Smooth muscle cell (in vitro differentiated cells): ENCODE measurements around the gene ARG2. TPM values are rescaled to one million over a fixed set of nuclear protein-coding genes. Genes with fewer than 3 reads are reported as not detected.
A peak's percentile ranks its signal among the peaks of the same experiment; 100 is the strongest.
"Not testable (repeated sequence)": the region's sequence is repeated elsewhere in the genome, so short reads cannot be mapped to it uniquely, and the experiment has no call there.

Experiments used
- DNase-seq: peaks from one replicate; lab custom pipeline; 2025; ENCODE audit not compliant: unreplicated experiment; lab: John Stamatoyannopoulos, UW
- H2AFZ ChIP-seq: fragments of 200-600 bp; sonication (generic); 2 replicates; pipeline ENCODE4 v1.6.0; 2016; ENCODE audit warnings: antibody characterized with exemption, low read depth, mild to moderate bottlenecking
- H3F3A ChIP-seq: fragments of 200-600 bp; sonication (generic); 2 replicates; pipeline ENCODE4 v1.6.0; 2017; ENCODE audit warnings: antibody characterized with exemption, low read depth
- H3K27ac ChIP-seq: fragments of 200-600 bp; sonication (generic); 2 replicates; pipeline ENCODE4 v1.5.1; 2016; ENCODE audit warnings: low read depth, mild to moderate bottlenecking
- H3K27me3 ChIP-seq: fragments of 200-600 bp; sonication (generic); 2 replicates; pipeline ENCODE4 v1.6.1; 2016; ENCODE audit warnings: low read depth, mild to moderate bottlenecking
- H3K36me3 ChIP-seq: fragments of 200-600 bp; sonication (generic); 2 replicates; pipeline ENCODE4 v1.5.1; 2016; ENCODE audit warnings: low read depth
- H3K4me1 ChIP-seq: fragments of 200-600 bp; sonication (generic); 2 replicates; pipeline ENCODE4 v1.5.1; 2016; ENCODE audit warnings: low read depth
- H3K4me2 ChIP-seq: fragments of 200-600 bp; sonication (generic); 2 replicates; pipeline ENCODE4 v1.6.0; 2016; ENCODE audit warnings: mild to moderate bottlenecking
- H3K4me3 ChIP-seq: fragments of 200-600 bp; sonication (generic); 2 replicates; pipeline ENCODE4 v1.5.1; 2016; ENCODE audit warnings: mild to moderate bottlenecking
- H3K79me2 ChIP-seq: fragments of 200-600 bp; sonication (generic); 2 replicates; pipeline ENCODE4 v1.6.0; 2016; ENCODE audit warnings: low read depth, mild to moderate bottlenecking
- H3K9ac ChIP-seq: fragments of 200-600 bp; sonication (generic); 2 replicates; pipeline ENCODE4 v1.6.0; 2016; ENCODE audit warnings: low read depth
- H3K9me3 ChIP-seq: fragments of 200-600 bp; sonication (generic); replicated peaks from 2 replicates; pipeline ENCODE4 v1.5.1; 2016; ENCODE audit warnings: low read depth
- H4K20me1 ChIP-seq: fragments of 200-600 bp; sonication (generic); 2 replicates; pipeline ENCODE4 v1.6.0; 2016; ENCODE audit warnings: low read depth
- WGBS: methylation state at CpG from one replicate; pipeline ENCODE4 v1.1.7; 2016; ENCODE audit warnings: low lambda C conversion rate; 5-methylcytosine and 5-hydroxymethylcytosine counted together
- polyA plus RNA-seq: library from polyadenylated mRNA; unstranded; fragments of >200 nt; fragmentation: Nextera tagmentation; extraction: Ambion mirVana; gene quantifications from 2 replicates; pipeline ENCODE4 v1.2.1, GENCODE V29; 2016
- total RNA-seq: library from RNA; depleted of rRNA; stranded (reverse); fragments of >200 nt; gene quantifications from 2 replicates; pipeline ENCODE4 v1.2.3, GENCODE V29; 2014
- TF ChIP-seq, protein P1 (sequence below): fragments of 200-600 bp; sonication (generic); IDR thresholded peaks from 2 replicates; pipeline ENCODE4 v1.5.1; 2017; ENCODE audit warnings: borderline replicate concordance, mild to moderate bottlenecking, antibody characterized with exemption; ENCODE audit not compliant: insufficient read depth, poor library complexity, severe bottlenecking

ARG2 gene
- total and polyA plus RNA-seq, 2 experiments from 2014 or later = 11.3 to 18.5 TPM

DNA sequence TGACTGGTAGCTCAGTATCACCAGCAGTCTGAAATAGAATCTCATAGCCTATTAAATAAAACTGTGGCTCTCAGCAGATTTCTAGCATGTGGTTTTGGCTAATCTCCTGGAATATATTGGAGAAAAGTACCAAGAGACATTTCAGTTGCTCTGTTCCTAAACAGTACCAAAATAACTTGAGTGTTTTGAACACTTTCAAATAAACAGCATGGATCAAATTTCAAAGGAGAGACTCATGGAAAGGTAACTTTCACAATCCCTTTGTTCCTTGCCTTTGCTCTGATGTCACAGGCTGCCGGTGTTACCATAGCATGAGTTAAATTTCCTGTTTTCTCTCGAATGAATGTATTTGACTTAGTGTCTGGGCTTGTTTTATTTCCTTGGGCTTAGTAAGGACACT, 3.4 kb downstream of the ARG2 start:
- H4K20me1 ChIP-seq = no peaks in the 10 kb centered on the region
- H3F3A ChIP-seq = peaks cover 6% of the 10 kb centered on the region
- H3K36me3 ChIP-seq = no peaks in the 10 kb centered on the region
- H3K27me3 ChIP-seq = no peaks in the 10 kb centered on the region
- peak overlapping the region; percentile 76 for H3K9ac ChIP-seq
- no peaks in the 10 kb centered on the region for H3K79me2 ChIP-seq
- TF ChIP-seq, protein P1, sequence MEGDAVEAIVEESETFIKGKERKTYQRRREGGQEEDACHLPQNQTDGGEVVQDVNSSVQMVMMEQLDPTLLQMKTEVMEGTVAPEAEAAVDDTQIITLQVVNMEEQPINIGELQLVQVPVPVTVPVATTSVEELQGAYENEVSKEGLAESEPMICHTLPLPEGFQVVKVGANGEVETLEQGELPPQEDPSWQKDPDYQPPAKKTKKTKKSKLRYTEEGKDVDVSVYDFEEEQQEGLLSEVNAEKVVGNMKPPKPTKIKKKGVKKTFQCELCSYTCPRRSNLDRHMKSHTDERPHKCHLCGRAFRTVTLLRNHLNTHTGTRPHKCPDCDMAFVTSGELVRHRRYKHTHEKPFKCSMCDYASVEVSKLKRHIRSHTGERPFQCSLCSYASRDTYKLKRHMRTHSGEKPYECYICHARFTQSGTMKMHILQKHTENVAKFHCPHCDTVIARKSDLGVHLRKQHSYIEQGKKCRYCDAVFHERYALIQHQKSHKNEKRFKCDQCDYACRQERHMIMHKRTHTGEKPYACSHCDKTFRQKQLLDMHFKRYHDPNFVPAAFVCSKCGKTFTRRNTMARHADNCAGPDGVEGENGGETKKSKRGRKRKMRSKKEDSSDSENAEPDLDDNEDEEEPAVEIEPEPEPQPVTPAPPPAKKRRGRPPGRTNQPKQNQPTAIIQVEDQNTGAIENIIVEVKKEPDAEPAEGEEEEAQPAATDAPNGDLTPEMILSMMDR = no peak
- no peaks in the 10 kb centered on the region for H3K9me3 ChIP-seq
- WGBS = 4% methylated on average over 2 of the region's 2 CpGs
- peak overlapping the region; percentile 93 for H3K27ac ChIP-seq
- H3K4me2 ChIP-seq = peak overlapping the region; percentile 75
- no peak for DNase-seq
- peak overlapping the region; percentile 29 for H2AFZ ChIP-seq
- H3K4me1 ChIP-seq = peaks cover 9% of the 10 kb centered on the region
- peak overlapping the region; percentile 8 for H3K4me3 ChIP-seq

DNA sequence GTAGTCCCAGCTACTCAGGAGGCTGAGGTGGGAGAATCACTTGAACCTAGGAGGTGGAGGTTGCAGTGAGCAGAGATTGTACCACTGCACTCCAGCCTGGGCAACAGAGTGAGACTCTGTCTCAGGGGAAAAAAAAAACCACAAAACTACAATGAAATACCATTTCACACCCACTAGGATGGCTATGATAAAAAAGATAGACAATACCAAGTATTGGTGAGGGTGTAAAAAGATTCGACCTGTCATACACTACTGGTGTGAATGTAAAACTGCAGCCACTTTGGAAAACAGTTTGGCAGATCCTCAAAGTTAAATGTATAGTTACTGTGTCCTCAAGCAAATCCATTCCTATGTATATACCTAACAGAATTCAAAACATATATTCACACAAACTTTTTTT, 6.4 kb downstream of the ARG2 start:
- not testable (repeated sequence) for H2AFZ ChIP-seq, H3K36me3 ChIP-seq, H3K4me2 ChIP-seq, H3K27me3 ChIP-seq, DNase-seq, H3K9me3 ChIP-seq, H3K79me2 ChIP-seq, H3K9ac ChIP-seq, H3K4me3 ChIP-seq, H3K27ac ChIP-seq, H4K20me1 ChIP-seq, H3K4me1 ChIP-seq, H3F3A ChIP-seq
- WGBS = 100% methylated on average over 1 of the region's 1 CpG

DNA sequence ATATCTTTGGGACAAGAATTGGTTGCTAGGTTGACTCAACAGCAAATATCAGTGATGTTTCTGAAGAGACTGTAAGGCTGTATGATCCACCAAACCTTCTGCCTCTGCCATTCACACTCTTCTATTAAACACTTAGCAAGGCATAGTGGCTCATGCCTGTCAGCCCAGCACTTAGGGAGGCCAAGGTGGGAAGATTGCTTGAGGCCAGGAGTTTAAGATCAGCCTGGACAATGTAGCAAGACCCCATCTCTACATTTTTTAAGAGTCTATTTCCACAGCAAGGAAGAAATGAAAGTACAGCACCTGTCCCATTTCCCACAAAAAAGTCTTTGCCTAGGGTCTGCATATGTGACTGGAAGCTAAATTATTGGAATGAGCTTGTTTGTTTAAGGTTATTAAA, 7.8 kb downstream of the ARG2 start:
- Histone ChIP-seq H3K4me2 (no peak overlapping the region), H3K4me1 (no peaks in the 10 kb centered on the region), H3K79me2 (no peaks in the 10 kb centered on the region), H3K9me3 (no peaks in the 10 kb centered on the region), H2AFZ (no peak overlapping the region), H4K20me1 (no peaks in the 10 kb centered on the region), H3K27me3 (no peaks in the 10 kb centered on the region), H3K36me3 (no peaks in the 10 kb centered on the region), H3K4me3 (no peak overlapping the region), H3F3A (peaks cover 1% of the 10 kb centered on the region), H3K9ac (no peak overlapping the region), H3K27ac (no peak overlapping the region)
- no peak for DNase-seq
- TF ChIP-seq, protein P1 = no peak

DNA sequence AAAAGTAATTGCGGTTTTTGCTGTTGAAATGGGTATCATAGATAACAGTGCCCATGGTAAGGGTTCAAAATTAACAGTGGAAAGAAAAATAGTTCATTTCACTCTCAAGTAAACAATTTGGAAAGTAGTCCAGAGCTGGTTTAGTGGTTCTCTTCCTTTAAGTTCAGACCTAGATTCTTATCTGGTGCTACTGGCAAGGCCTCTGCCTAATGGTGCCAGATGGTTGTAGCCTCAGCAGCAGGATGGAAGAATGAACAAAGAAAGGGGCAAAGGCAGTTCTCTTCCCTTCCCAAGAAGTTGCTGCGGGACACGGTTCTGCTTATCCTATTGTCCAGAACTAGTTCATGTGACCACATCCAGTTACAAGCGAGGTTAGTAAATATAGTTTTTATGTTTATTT, 10.5 kb downstream of the ARG2 start:
- no peaks in the 10 kb centered on the region for H4K20me1 ChIP-seq
- no peak overlapping the region for H3K4me3 ChIP-seq
- no peak for DNase-seq
- no peaks in the 10 kb centered on the region for H3K79me2 ChIP-seq
- H3K9ac ChIP-seq = no peak overlapping the region
- WGBS = 96% methylated on average over 4 of the region's 4 CpGs
- H3F3A ChIP-seq = no peaks in the 10 kb centered on the region
- no peaks in the 10 kb centered on the region for H3K4me1 ChIP-seq
- H2AFZ ChIP-seq = no peak overlapping the region
- TF ChIP-seq, protein P1 = no peak
- no peaks in the 10 kb centered on the region for H3K9me3 ChIP-seq
- H3K27me3 ChIP-seq = no peaks in the 10 kb centered on the region
- no peak overlapping the region for H3K27ac ChIP-seq
- no peak overlapping the region for H3K4me2 ChIP-seq
- H3K36me3 ChIP-seq = no peaks in the 10 kb centered on the region
